ENCODE results near the gene POSTN.
"Not testable (repeated sequence)": the region's sequence is repeated elsewhere in the genome, so short reads cannot be mapped to it uniquely, and the experiment has no call there.

The POSTN gene

DNA sequence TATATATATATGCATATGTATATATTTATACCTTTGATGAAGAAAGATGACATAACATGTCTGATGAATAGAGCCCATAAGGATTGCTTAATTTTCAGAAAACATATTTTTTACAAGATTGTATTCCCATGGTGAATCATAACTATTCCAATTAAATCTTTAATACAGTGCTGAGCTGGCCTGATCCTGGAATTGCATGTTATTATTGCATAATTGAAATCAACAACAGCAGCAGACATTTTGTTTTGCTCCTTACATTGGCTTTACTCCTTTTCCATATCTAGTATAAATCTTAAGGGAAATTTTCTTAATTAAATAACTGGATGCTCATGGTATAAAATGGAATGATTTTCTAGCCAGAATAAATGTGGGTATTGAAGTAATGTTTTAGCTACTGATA lies 22.0 kb downstream of the POSTN start:
- no peak overlapping the region for H2BK120ac ChIP-seq (ENCODE audit: low read depth, low read length)
- H3K18ac ChIP-seq (ENCODE audit: low read length): no peak overlapping the region
- no peak overlapping the region for H3K27ac ChIP-seq (ENCODE audit: low read depth, low read length)
- H3K9ac ChIP-seq (ENCODE audit: low read length): no peak overlapping the region
- no peak overlapping the region for H2BK15ac ChIP-seq (replicated peaks; ENCODE audit: low read depth)
- H3K79me2 ChIP-seq (ENCODE audit: control insufficient read depth, insufficient read depth, low read length): no peaks in the 10 kb centered on the region
- H3K4me1 ChIP-seq (ENCODE audit: control insufficient read depth, low read depth, low read length): no peaks in the 10 kb centered on the region
- no peaks in the 10 kb centered on the region for H3K79me1 ChIP-seq (ENCODE audit: low read length)
- H3K56ac ChIP-seq (ENCODE audit: low read length): no peak overlapping the region
- H3K4me3 ChIP-seq (ENCODE audit: low read length): no peak overlapping the region
- no peaks in the 10 kb centered on the region for H3K27me3 ChIP-seq (ENCODE audit: insufficient read depth, low read length, poor library complexity)
- H4K8ac ChIP-seq (ENCODE audit: low read depth, low read length): no peak overlapping the region
- H3K36me3 ChIP-seq (ENCODE audit: control insufficient read depth, insufficient read depth, low read length): no peaks in the 10 kb centered on the region
- no peak overlapping the region for H2AK5ac ChIP-seq (ENCODE audit: low read length)
- no peak overlapping the region for H3K4me2 ChIP-seq (ENCODE audit: low read length)
- H3K4ac ChIP-seq (ENCODE audit: low read depth, low read length): no peak overlapping the region
- DNase-seq: no peak
- no peak overlapping the region for H3K23ac ChIP-seq (ENCODE audit: low read length)
- H4K5ac ChIP-seq (ENCODE audit: low read length): no peak overlapping the region
- no peak overlapping the region for H2BK5ac ChIP-seq (ENCODE audit: low read length)

DNA sequence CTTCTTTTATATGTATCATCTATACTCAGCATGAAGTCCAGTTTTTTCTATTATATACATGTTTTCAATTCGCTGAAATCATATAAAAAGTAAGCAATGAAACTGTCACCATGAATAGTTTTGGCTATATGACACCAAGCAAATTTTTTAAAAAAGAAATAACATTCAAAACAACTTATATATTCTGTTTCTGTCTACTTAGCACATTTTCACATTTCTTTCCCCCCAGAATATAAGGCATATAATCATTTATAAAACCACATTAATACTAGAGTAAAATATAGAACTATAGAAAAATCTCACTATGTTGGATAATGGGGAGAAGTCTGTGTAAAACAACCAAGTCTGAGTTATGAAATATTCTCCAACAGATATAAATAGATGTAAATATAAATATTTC lies 33.1 kb downstream of the POSTN start:
- no peaks in the 10 kb centered on the region for H3K79me2 ChIP-seq (ENCODE audit: control insufficient read depth, insufficient read depth, low read length)
- H3K4me2 ChIP-seq (ENCODE audit: low read length): no peak overlapping the region
- H3K27ac ChIP-seq (ENCODE audit: low read depth, low read length): no peak overlapping the region
- no peak overlapping the region for H3K4me3 ChIP-seq (ENCODE audit: low read length)
- no peak overlapping the region for H2BK120ac ChIP-seq (ENCODE audit: low read depth, low read length)
- H3K9ac ChIP-seq (ENCODE audit: low read length): no peak overlapping the region
- no peak overlapping the region for H3K23ac ChIP-seq (ENCODE audit: low read length)
- H2BK15ac ChIP-seq (replicated peaks; ENCODE audit: low read depth): no peak overlapping the region
- H4K5ac ChIP-seq (ENCODE audit: low read length): no peak overlapping the region
- no peaks in the 10 kb centered on the region for H3K79me1 ChIP-seq (ENCODE audit: low read length)
- no peaks in the 10 kb centered on the region for H3K36me3 ChIP-seq (ENCODE audit: control insufficient read depth, insufficient read depth, low read length)
- no peak overlapping the region for H3K56ac ChIP-seq (ENCODE audit: low read length)
- H3K18ac ChIP-seq (ENCODE audit: low read length): no peak overlapping the region
- WGBS (ENCODE audit: extremely low coverage, insufficient coverage, low lambda C conversion rate): no CpG with 5 or more reads among the region's 1 CpG
- DNase-seq: no peak
- H2BK5ac ChIP-seq (ENCODE audit: low read length): no peak overlapping the region
- no peak overlapping the region for H4K8ac ChIP-seq (ENCODE audit: low read depth, low read length)
- no peaks in the 10 kb centered on the region for H3K4me1 ChIP-seq (ENCODE audit: control insufficient read depth, low read depth, low read length)
- H2AK5ac ChIP-seq (ENCODE audit: low read length): no peak overlapping the region
- no peaks in the 10 kb centered on the region for H3K27me3 ChIP-seq (ENCODE audit: insufficient read depth, low read length, poor library complexity)
- no peak overlapping the region for H3K4ac ChIP-seq (ENCODE audit: low read depth, low read length)

DNA sequence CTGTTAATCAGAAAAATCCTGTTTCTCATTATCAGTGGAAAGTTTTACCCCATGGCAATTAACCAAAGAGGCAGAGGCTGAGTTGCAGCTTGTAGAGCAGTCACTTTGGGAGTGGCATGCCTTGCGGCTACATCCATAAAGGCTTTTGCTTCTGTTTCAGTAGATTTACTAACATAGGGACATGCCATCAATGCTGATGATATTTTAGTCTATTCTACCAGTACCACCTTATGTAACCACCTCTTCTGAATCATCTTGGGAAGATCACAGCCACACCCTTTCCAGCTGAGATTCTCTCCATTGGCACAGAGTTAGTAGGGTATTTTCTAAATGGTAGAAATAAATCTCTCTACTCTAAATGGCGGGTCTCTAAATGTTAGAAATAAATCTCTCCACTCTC lies 37.5 kb downstream of the POSTN start:
- Histone ChIP-seq H2BK120ac (ENCODE audit: low read depth, low read length) (no peak overlapping the region), H3K9ac (ENCODE audit: low read length) (no peak overlapping the region), H3K79me1 (ENCODE audit: low read length) (no peaks in the 10 kb centered on the region), H2BK15ac (replicated peaks; ENCODE audit: low read depth) (no peak overlapping the region), H3K4ac (ENCODE audit: low read depth, low read length) (no peak overlapping the region), H3K36me3 (ENCODE audit: control insufficient read depth, insufficient read depth, low read length) (no peaks in the 10 kb centered on the region), H3K56ac (ENCODE audit: low read length) (no peak overlapping the region), H3K23ac (ENCODE audit: low read length) (no peak overlapping the region), H4K5ac (ENCODE audit: low read length) (no peak overlapping the region), H3K4me3 (ENCODE audit: low read length) (no peak overlapping the region), H3K27ac (ENCODE audit: low read depth, low read length) (no peak overlapping the region), H3K79me2 (ENCODE audit: control insufficient read depth, insufficient read depth, low read length) (no peaks in the 10 kb centered on the region), H3K4me2 (ENCODE audit: low read length) (no peak overlapping the region), H3K4me1 (ENCODE audit: control insufficient read depth, low read depth, low read length) (no peaks in the 10 kb centered on the region), H2AK5ac (ENCODE audit: low read length) (no peak overlapping the region), H3K18ac (ENCODE audit: low read length) (no peak overlapping the region), H4K8ac (ENCODE audit: low read depth, low read length) (no peak overlapping the region), H3K27me3 (ENCODE audit: insufficient read depth, low read length, poor library complexity) (no peaks in the 10 kb centered on the region), H2BK5ac (ENCODE audit: low read length) (no peak overlapping the region)
- no peak for DNase-seq
- no CpG with 5 or more reads among the region's 2 CpGs for WGBS (ENCODE audit: extremely low coverage, insufficient coverage, low lambda C conversion rate)

DNA sequence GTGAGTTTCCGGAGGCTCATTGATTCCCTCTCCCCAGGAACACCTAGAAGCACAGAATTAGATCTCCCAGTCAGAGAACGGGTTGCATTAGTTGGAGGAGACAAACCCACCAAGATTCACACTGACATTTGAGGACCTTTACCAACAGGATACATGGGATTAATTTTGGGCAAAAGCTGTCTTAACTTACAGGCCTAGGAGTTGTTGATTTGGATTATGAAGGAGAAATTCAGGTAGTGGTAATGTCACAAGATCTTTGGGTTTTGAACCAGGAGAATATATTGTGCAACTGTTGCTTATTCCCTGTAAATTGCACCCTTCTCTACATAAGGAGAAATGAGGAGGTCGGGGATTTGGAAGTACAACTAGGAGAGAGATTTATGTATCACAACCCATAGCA lies 38.0 kb downstream of the POSTN start:
- H4K8ac ChIP-seq (ENCODE audit: low read depth, low read length): no peak overlapping the region
- no peak overlapping the region for H3K9ac ChIP-seq (ENCODE audit: low read length)

DNA sequence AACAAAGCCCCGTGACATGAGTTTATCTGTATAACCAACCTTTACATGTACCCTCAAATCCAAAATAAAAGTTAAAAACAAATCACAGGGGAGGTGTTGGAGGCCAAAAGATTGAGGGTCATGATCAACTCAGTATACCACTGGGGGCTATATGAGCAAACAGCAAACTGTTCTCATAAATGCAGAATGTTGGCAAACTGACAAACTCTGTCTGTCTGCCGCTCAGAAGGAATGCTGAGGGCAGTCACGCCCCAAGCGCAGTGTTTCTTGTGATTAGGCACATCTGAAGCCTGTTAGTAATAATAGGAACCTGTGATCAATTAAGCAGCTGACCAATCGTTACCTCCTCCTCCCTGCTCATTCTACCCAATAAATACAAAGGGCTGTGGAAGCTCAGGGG lies 39.8 kb downstream of the POSTN start:
- not testable (repeated sequence) for H3K23ac ChIP-seq (ENCODE audit: low read length); H2BK15ac ChIP-seq (replicated peaks; ENCODE audit: low read depth); H3K79me2 ChIP-seq (ENCODE audit: control insufficient read depth, insufficient read depth, low read length); H3K4ac ChIP-seq (ENCODE audit: low read depth, low read length); H2BK120ac ChIP-seq (ENCODE audit: low read depth, low read length); H4K8ac ChIP-seq (ENCODE audit: low read depth, low read length); H3K27me3 ChIP-seq (ENCODE audit: insufficient read depth, low read length, poor library complexity); H3K36me3 ChIP-seq (ENCODE audit: control insufficient read depth, insufficient read depth, low read length); H3K9ac ChIP-seq (ENCODE audit: low read length); H2AK5ac ChIP-seq (ENCODE audit: low read length); DNase-seq; H3K79me1 ChIP-seq (ENCODE audit: low read length); H3K4me3 ChIP-seq (ENCODE audit: low read length); H3K4me2 ChIP-seq (ENCODE audit: low read length); H3K56ac ChIP-seq (ENCODE audit: low read length); H3K27ac ChIP-seq (ENCODE audit: low read depth, low read length); H3K18ac ChIP-seq (ENCODE audit: low read length); H2BK5ac ChIP-seq (ENCODE audit: low read length); H3K4me1 ChIP-seq (ENCODE audit: control insufficient read depth, low read depth, low read length); H4K5ac ChIP-seq (ENCODE audit: low read length)
- no CpG with 5 or more reads among the region's 5 CpGs for WGBS (ENCODE audit: extremely low coverage, insufficient coverage, low lambda C conversion rate)

More for the DNA sequence above, 38.0 kb downstream of the POSTN start:
- H2AK5ac ChIP-seq (ENCODE audit: low read length): no peak overlapping the region
- H3K79me2 ChIP-seq (ENCODE audit: control insufficient read depth, insufficient read depth, low read length): no peaks in the 10 kb centered on the region
- no peak overlapping the region for H3K4me3 ChIP-seq (ENCODE audit: low read length)
- no peak overlapping the region for H3K4ac ChIP-seq (ENCODE audit: low read depth, low read length)
- H3K4me2 ChIP-seq (ENCODE audit: low read length): no peak overlapping the region
- no peaks in the 10 kb centered on the region for H3K79me1 ChIP-seq (ENCODE audit: low read length)
- H4K5ac ChIP-seq (ENCODE audit: low read length): no peak overlapping the region
- no peak overlapping the region for H3K56ac ChIP-seq (ENCODE audit: low read length)
- H2BK5ac ChIP-seq (ENCODE audit: low read length): no peak overlapping the region
- H3K27ac ChIP-seq (ENCODE audit: low read depth, low read length): no peak overlapping the region
- H3K23ac ChIP-seq (ENCODE audit: low read length): no peak overlapping the region
- no peaks in the 10 kb centered on the region for H3K4me1 ChIP-seq (ENCODE audit: control insufficient read depth, low read depth, low read length)
- no peaks in the 10 kb centered on the region for H3K27me3 ChIP-seq (ENCODE audit: insufficient read depth, low read length, poor library complexity)
- H3K36me3 ChIP-seq (ENCODE audit: control insufficient read depth, insufficient read depth, low read length): no peaks in the 10 kb centered on the region
- no peak overlapping the region for H2BK15ac ChIP-seq (replicated peaks; ENCODE audit: low read depth)
- H3K18ac ChIP-seq (ENCODE audit: low read length): no peak overlapping the region
- no peak overlapping the region for H2BK120ac ChIP-seq (ENCODE audit: low read depth, low read length)
- WGBS (ENCODE audit: extremely low coverage, insufficient coverage, low lambda C conversion rate): no CpG with 5 or more reads among the region's 3 CpGs
- DNase-seq: no peak

DNA sequence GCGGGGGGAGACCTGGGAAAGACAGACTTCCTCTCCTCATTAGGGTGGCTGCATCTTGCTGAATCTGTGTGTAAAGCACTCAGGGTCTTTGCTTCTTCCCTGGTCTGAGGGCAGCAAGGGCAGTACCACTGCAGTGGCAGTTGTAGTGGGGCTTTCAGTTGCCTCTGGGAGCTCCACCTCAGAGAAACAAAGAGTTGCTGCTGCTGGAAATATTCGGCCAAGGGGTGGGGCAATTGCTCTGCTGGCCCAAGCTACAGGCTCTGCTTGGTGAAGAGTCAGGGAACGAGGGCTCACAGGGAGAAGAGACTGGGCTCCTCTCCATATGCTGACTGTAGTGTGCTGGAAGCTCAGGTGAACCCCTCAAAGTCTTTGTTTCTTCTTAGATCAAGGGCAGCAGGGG lies 52.5 kb downstream of the POSTN start:
- Histone ChIP-seq H3K79me2 (ENCODE audit: control insufficient read depth, insufficient read depth, low read length) (no peaks in the 10 kb centered on the region), H3K36me3 (ENCODE audit: control insufficient read depth, insufficient read depth, low read length) (no peaks in the 10 kb centered on the region), H3K18ac (ENCODE audit: low read length) (no peak overlapping the region), H4K8ac (ENCODE audit: low read depth, low read length) (no peak overlapping the region), H2BK120ac (ENCODE audit: low read depth, low read length) (no peak overlapping the region), H3K4me3 (ENCODE audit: low read length) (no peak overlapping the region), H3K4ac (ENCODE audit: low read depth, low read length) (no peak overlapping the region), H2AK5ac (ENCODE audit: low read length) (no peak overlapping the region), H3K56ac (ENCODE audit: low read length) (no peak overlapping the region), H3K79me1 (ENCODE audit: low read length) (no peaks in the 10 kb centered on the region), H3K27me3 (ENCODE audit: insufficient read depth, low read length, poor library complexity) (no peaks in the 10 kb centered on the region), H3K27ac (ENCODE audit: low read depth, low read length) (no peak overlapping the region), H4K5ac (ENCODE audit: low read length) (no peak overlapping the region), H3K4me2 (ENCODE audit: low read length) (no peak overlapping the region), H3K9ac (ENCODE audit: low read length) (no peak overlapping the region), H3K23ac (ENCODE audit: low read length) (no peak overlapping the region), H2BK15ac (replicated peaks; ENCODE audit: low read depth) (no peak overlapping the region), H2BK5ac (ENCODE audit: low read length) (no peak overlapping the region), H3K4me1 (ENCODE audit: control insufficient read depth, low read depth, low read length) (no peaks in the 10 kb centered on the region)
- DNase-seq: no peak
- WGBS (ENCODE audit: extremely low coverage, insufficient coverage, low lambda C conversion rate): no CpG with 5 or more reads among the region's 3 CpGs

All from mesendoderm (in vitro differentiated cells).